PC-9 (cell line): Measurements from ENCODE around the gene LMNTD2.

Experiments
- CTCF ChIP-seq: fragments of 200-600 bp; sonication (generic); conservative IDR thresholded peaks from 2 replicates; pipeline ENCODE4 v1.6.1; 2017; ENCODE audit warnings: mixed run types, antibody characterized with exemption, mild to moderate bottlenecking, moderate library complexity
- EZH2 ChIP-seq: fragments of 200-600 bp; sonication (generic); IDR thresholded peaks from 2 replicates; pipeline ENCODE4 v1.8.0; 2017; ENCODE audit warnings: antibody characterized with exemption, low read depth

DNA sequence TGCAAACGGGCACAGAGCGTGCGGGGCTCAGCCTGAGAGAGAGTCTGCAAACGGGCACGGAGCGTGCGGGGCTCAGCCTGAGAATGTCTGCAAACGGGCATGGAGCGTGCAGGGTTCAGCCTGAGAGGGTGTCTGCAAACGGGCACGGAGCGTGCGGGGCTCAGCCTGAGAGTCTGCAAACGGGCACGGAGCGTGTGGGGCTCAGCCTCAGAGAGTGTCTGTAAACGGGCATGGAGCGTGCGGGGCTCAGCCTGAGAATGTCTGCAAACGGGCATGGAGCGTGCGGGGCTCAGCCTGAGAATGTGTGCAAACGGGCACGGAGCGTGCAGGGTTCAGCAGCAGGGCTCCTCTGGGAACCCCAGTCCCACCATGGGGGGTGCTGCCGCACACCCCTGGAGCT, 29.3 kb upstream of the LMNTD2 start:
- TF ChIP-seq CTCF: no peak
- no peak for TF ChIP-seq EZH2
